OCI-LY3 (cell line): Measurements from ENCODE around the gene CARD11.

ENCODE experiments used
- H2AFZ ChIP-seq: fragments of 200-600, 300-600 bp; shearing (Covaris generic); 2 replicates; pipeline ENCODE4 v1.6.0; 2014; ENCODE audit warnings: antibody characterized with exemption, low read depth, low read length
- H3K27ac ChIP-seq: fragments of 200-600, 300-600 bp; sonication (generic); 2 replicates; pipeline ENCODE4 v1.5.1; 2014; ENCODE audit warnings: mild to moderate bottlenecking, low read length, moderate library complexity, mixed read lengths
- H3K27me3 ChIP-seq: fragments of 200-600, 300-600 bp; sonication (generic); 2 replicates; pipeline ENCODE4 v1.6.1; 2014; ENCODE audit warnings: low read depth, low read length, mixed read lengths
- H3K36me3 ChIP-seq: fragments of 200-600, 300-600 bp; sonication (generic); replicated peaks from 2 replicates; pipeline ENCODE3; 2014; ENCODE audit warnings: low read depth, low read length, mixed read lengths
- H3K4me1 ChIP-seq: fragments of 300-600, 200-600 bp; sonication (generic); 2 replicates; pipeline ENCODE4 v1.6.1; 2014; ENCODE audit warnings: low read length, mixed read lengths
- H3K4me2 ChIP-seq: fragments of 200-600, 300-600 bp; sonication (generic); 2 replicates; pipeline ENCODE4 v1.6.1; 2014; ENCODE audit warnings: low read length, mixed read lengths
- H3K4me3 ChIP-seq: fragments of 300-600, 200-600 bp; sonication (generic); 2 replicates; pipeline ENCODE4 v1.5.1; 2014; ENCODE audit warnings: antibody characterized with exemption, mild to moderate bottlenecking, low read length, moderate library complexity
- H3K79me2 ChIP-seq: fragments of 300-600, 200-600 bp; shearing (Covaris generic); 2 replicates; pipeline ENCODE4 v1.6.1; 2014; ENCODE audit warnings: mild to moderate bottlenecking, low read length, mixed read lengths
- H3K9ac ChIP-seq: fragments of 300-600, 200-600 bp; shearing (Covaris generic); 2 replicates; pipeline ENCODE4 v1.6.0; 2014; ENCODE audit warnings: mild to moderate bottlenecking, low read length, moderate library complexity
- H3K9me3 ChIP-seq: fragments of 200-600, 300-600 bp; shearing (Covaris generic); 2 replicates; pipeline ENCODE4 v1.6.1; 2014; ENCODE audit warnings: low read length, mixed read lengths; ENCODE audit not compliant: insufficient read depth
- H4K20me1 ChIP-seq: fragments of 200-600, 300-600 bp; sonication (generic); 2 replicates; pipeline ENCODE4 v1.6.1; 2016; ENCODE audit warnings: low read length, mixed read lengths; ENCODE audit not compliant: insufficient read depth
- CTCF ChIP-seq: fragments of 200-600, 300-600 bp; sonication (generic); IDR thresholded peaks from 2 replicates; pipeline ENCODE4 v1.5.1; 2014; ENCODE audit warnings: antibody characterized with exemption, low read length, low read depth
- EZH2phosphoT487 ChIP-seq: fragments of 200-600 bp; shearing (Covaris generic); IDR thresholded peaks from 2 replicates; pipeline ENCODE4 v1.6.1; 2018; ENCODE audit warnings: antibody characterized with exemption, mixed run types, low read depth

Gene CARD11

GRCh38 chr7:2860627-2861133, 183.0 kb downstream of the CARD11 start:
- Histone ChIP-seq H3K4me1 (peaks cover 33% of the 10 kb centered on the region), H3K9ac (no peak overlapping the region), H4K20me1 (no peaks in the 10 kb centered on the region), H3K27ac (no peak overlapping the region), H2AFZ (no peak overlapping the region; the same call in 1 of the 2 replicates), H3K4me3 (no peak overlapping the region), H3K79me2 (no peaks in the 10 kb centered on the region), H3K4me2 (peak overlapping the region; percentile 35), H3K36me3 (no peaks in the 10 kb centered on the region), H3K9me3 (no peaks in the 10 kb centered on the region), H3K27me3 (no peaks in the 10 kb centered on the region)
- no peak for TF ChIP-seq CTCF

- H3K36me3 ChIP-seq = no peaks in the 10 kb centered on the region
- TF ChIP-seq CTCF = no peak
- no peak for TF ChIP-seq EZH2phosphoT487
- H3K9me3 ChIP-seq = no peaks in the 10 kb centered on the region
- H4K20me1 ChIP-seq = no peaks in the 10 kb centered on the region
- H3K27me3 ChIP-seq = no peaks in the 10 kb centered on the region
- H3K4me2 ChIP-seq = peak overlapping the region; percentile 9
- no peak overlapping the region for H3K9ac ChIP-seq
- H2AFZ ChIP-seq = no peak overlapping the region
- H3K4me3 ChIP-seq = no peak overlapping the region
- no peak overlapping the region for H3K27ac ChIP-seq
- H3K4me1 ChIP-seq = peaks cover 30% of the 10 kb centered on the region
- no peaks in the 10 kb centered on the region for H3K79me2 ChIP-seq
Measured at GRCh38 chr7:2859952-2860351, 183.7 kb downstream of the CARD11 start.

GRCh38 chr7:2858621-2859020, 185.0 kb downstream of the CARD11 start:
- Histone ChIP-seq H3K4me2 (no peak overlapping the region), H2AFZ (no peak overlapping the region), H3K4me3 (no peak overlapping the region), H3K27ac (no peak overlapping the region), H3K27me3 (no peaks in the 10 kb centered on the region), H3K9ac (no peak overlapping the region), H3K79me2 (no peaks in the 10 kb centered on the region), H3K9me3 (no peaks in the 10 kb centered on the region), H4K20me1 (no peaks in the 10 kb centered on the region), H3K4me1 (peaks cover 19% of the 10 kb centered on the region), H3K36me3 (no peaks in the 10 kb centered on the region)
- no peak for TF ChIP-seq EZH2phosphoT487
- TF ChIP-seq CTCF = no peak

- TF ChIP-seq CTCF (no peak), EZH2phosphoT487 (no peak)
- Histone ChIP-seq H3K27ac (no peak overlapping the region), H3K27me3 (no peaks in the 10 kb centered on the region), H3K9me3 (no peaks in the 10 kb centered on the region), H3K4me2 (no peak overlapping the region), H3K36me3 (no peaks in the 10 kb centered on the region), H3K4me1 (peaks cover 31% of the 10 kb centered on the region), H3K9ac (no peak overlapping the region), H3K79me2 (no peaks in the 10 kb centered on the region), H4K20me1 (no peaks in the 10 kb centered on the region), H2AFZ (no peak overlapping the region), H3K4me3 (no peak overlapping the region)
Measured at GRCh38 chr7:2856388-2857169, 187.1 kb downstream of the CARD11 start.
